Endothelial cell (in vitro differentiated cells): ENCODE results near the gene MID1IP1. TPM values are rescaled to one million over a fixed set of nuclear protein-coding genes. Genes with fewer than 3 reads are reported as not detected.

ENCODE experiments used
- DNase-seq: peaks from one replicate; pipeline ENCODE4 v3.0.0; 2021; ENCODE audit warnings: low spot score
- H3K27ac Mint-ChIP-seq: one replicate; pipeline ENCODE4 v1.8.0; 2021; ENCODE audit warnings: mixed read lengths, inconsistent platforms; ENCODE audit not compliant: unreplicated experiment
- H3K27me3 Mint-ChIP-seq: one replicate; pipeline ENCODE4 v1.8.0; 2021; ENCODE audit warnings: mild to moderate bottlenecking, moderate library complexity, mixed read lengths, inconsistent platforms; ENCODE audit not compliant: unreplicated experiment
- H3K36me3 Mint-ChIP-seq: one replicate; pipeline ENCODE4 v1.8.0; 2021; ENCODE audit warnings: mild to moderate bottlenecking, low read depth, mixed read lengths, inconsistent platforms; ENCODE audit not compliant: unreplicated experiment
- H3K4me1 Mint-ChIP-seq: one replicate; pipeline ENCODE4 v1.8.0; 2021; ENCODE audit warnings: mild to moderate bottlenecking, mixed read lengths, inconsistent platforms; ENCODE audit not compliant: unreplicated experiment
- H3K4me3 Mint-ChIP-seq: one replicate; pipeline ENCODE4 v1.8.0; 2021; ENCODE audit warnings: mild to moderate bottlenecking, mixed read lengths, inconsistent platforms; ENCODE audit not compliant: unreplicated experiment
- H3K9me3 Mint-ChIP-seq: one replicate; pipeline ENCODE4 v1.8.0; 2021; ENCODE audit warnings: mixed read lengths, inconsistent platforms; ENCODE audit not compliant: unreplicated experiment
- CTCF ChIP-seq: fragments of 200-600 bp; sonication (generic); IDR thresholded peaks from one replicate; pipeline ENCODE4 v1.5.0; 2021; ENCODE audit warnings: antibody characterized with exemption; ENCODE audit not compliant: unreplicated experiment
- long read RNA-seq: library from polyadenylated mRNA; unstranded; transcript quantifications from one replicate; pipeline ENCODE4 v2.0.0, GENCODE V29; 2020; ENCODE audit not compliant: unreplicated experiment
- total RNA-seq: library from RNA; stranded (reverse); fragmentation: NEBNext Ultra II Directional; extraction: Animal tissue kit (Norgen Biotek cat#: 25700); gene quantifications from one replicate; pipeline ENCODE4 v1.2.1, GENCODE V29; 2021; ENCODE audit not compliant: unreplicated experiment

MID1IP1 gene
- 25.3 TPM for total RNA-seq
- long read RNA-seq = 0 reads

GRCh38 chrX:38800981-38801845 lies at the start of gene MID1IP1:
Gene MID1IP1, plus strand, starts transcription at chrX:38801459. Its CDS starts 3,488 bp downstream, at chrX:38804947.
- Mint-ChIP-seq H3K27ac (peak within 1 kb of the TSS; percentile 100), H3K4me3 (peak within 1 kb of the TSS; percentile 96), H3K4me1 (peaks cover 3% of the 10 kb centered on the region), H3K36me3 (no peaks in the 10 kb centered on the region), H3K27me3 (peaks cover 3% of the 10 kb centered on the region), H3K9me3 (no peaks in the 10 kb centered on the region)
- TF ChIP-seq CTCF = no peak
- DNase-seq = peak; percentile 76

- H3K4me3 Mint-ChIP-seq = no peak overlapping the region
These were observed 47.0 kb upstream of the MID1IP1 start for GRCh38 chrX:38754102-38754790.

GRCh38 chrX:38754818-38755718 lies 46.2 kb upstream of the MID1IP1 start:
- Mint-ChIP-seq H3K27me3 (no peaks in the 10 kb centered on the region), H3K27ac (no peak overlapping the region), H3K36me3 (no peaks in the 10 kb centered on the region), H3K4me1 (no peaks in the 10 kb centered on the region), H3K4me3 (no peak overlapping the region), H3K9me3 (no peaks in the 10 kb centered on the region)
- no peak for TF ChIP-seq CTCF
- DNase-seq = no peak

More at GRCh38 chrX:38754102-38754790, 47.0 kb upstream of the MID1IP1 start:
- no peaks in the 10 kb centered on the region for H3K36me3 Mint-ChIP-seq
- H3K4me1 Mint-ChIP-seq = no peaks in the 10 kb centered on the region
- no peak overlapping the region for H3K27ac Mint-ChIP-seq
- peak; percentile 21 for DNase-seq
- no peaks in the 10 kb centered on the region for H3K9me3 Mint-ChIP-seq
- peak; percentile 68 for TF ChIP-seq CTCF
- no peaks in the 10 kb centered on the region for H3K27me3 Mint-ChIP-seq

- H3K9me3 Mint-ChIP-seq = no peaks in the 10 kb centered on the region
- H3K4me3 Mint-ChIP-seq = no peak overlapping the region
- DNase-seq = no peak
- TF ChIP-seq CTCF = no peak
- no peaks in the 10 kb centered on the region for H3K4me1 Mint-ChIP-seq
- no peaks in the 10 kb centered on the region for H3K36me3 Mint-ChIP-seq
- no peaks in the 10 kb centered on the region for H3K27me3 Mint-ChIP-seq
- no peak overlapping the region for H3K27ac Mint-ChIP-seq
These were observed 40.4 kb upstream of the MID1IP1 start for GRCh38 chrX:38760883-38761282.
